HL-60 (cell line): Measurements from ENCODE around the gene PPA1.

Experiments used
- DNase-seq, 2 experiments: peaks; one replicate each; pipeline ENCODE4 v3.0.0-alpha.2; 2010 to 2020; ENCODE audit warnings: low read depth in 1 of 2, low spot score in 1 of 2
- H3K27ac ChIP-seq: fragments of 250-450 bp; sonication (Bioruptor Pico); replicated peaks from 2 replicates; pipeline ENCODE4 v1.5.1; 2020; ENCODE audit warnings: mild to moderate bottlenecking, moderate library complexity
- H3K27me3 ChIP-seq: fragments of 250-450 bp; sonication (Bioruptor Pico); 2 replicates; pipeline ENCODE4 v1.5.1; 2021; ENCODE audit warnings: mild to moderate bottlenecking, moderate library complexity; ENCODE audit not compliant: insufficient read depth, poor library complexity, severe bottlenecking
- H3K4me3 ChIP-seq: replicated peaks from 2 replicates; pipeline ENCODE4 v1.5.1; 2011; ENCODE audit warnings: mild to moderate bottlenecking, control low read depth, low read length; ENCODE audit not compliant: insufficient read depth
- GABPA ChIP-seq: IDR thresholded peaks from 2 replicates; pipeline ENCODE4 v1.6.1; 2012; ENCODE audit warnings: low read depth
- POLR2AphosphoS5 ChIP-seq: IDR thresholded peaks from 2 replicates; pipeline ENCODE4 v1.6.1; 2012; ENCODE audit warnings: low read depth
- SPI1 ChIP-seq: IDR thresholded peaks from 2 replicates; pipeline ENCODE4 v1.6.1; 2012; ENCODE audit warnings: low read depth, mild to moderate bottlenecking, borderline replicate concordance
- TF ChIP-seq, protein P1 (sequence below): IDR thresholded peaks from one replicate; pipeline ENCODE4 v1.5.1; 2011; ENCODE audit warnings: low read length, control low read depth, inconsistent platforms; ENCODE audit not compliant: insufficient read depth
- TF ChIP-seq, protein P2 (sequence below): IDR thresholded peaks from 2 replicates; pipeline ENCODE4 v1.6.1; 2012; ENCODE audit warnings: low read depth; ENCODE audit not compliant: insufficient replicate concordance

PPA1 gene

DNA sequence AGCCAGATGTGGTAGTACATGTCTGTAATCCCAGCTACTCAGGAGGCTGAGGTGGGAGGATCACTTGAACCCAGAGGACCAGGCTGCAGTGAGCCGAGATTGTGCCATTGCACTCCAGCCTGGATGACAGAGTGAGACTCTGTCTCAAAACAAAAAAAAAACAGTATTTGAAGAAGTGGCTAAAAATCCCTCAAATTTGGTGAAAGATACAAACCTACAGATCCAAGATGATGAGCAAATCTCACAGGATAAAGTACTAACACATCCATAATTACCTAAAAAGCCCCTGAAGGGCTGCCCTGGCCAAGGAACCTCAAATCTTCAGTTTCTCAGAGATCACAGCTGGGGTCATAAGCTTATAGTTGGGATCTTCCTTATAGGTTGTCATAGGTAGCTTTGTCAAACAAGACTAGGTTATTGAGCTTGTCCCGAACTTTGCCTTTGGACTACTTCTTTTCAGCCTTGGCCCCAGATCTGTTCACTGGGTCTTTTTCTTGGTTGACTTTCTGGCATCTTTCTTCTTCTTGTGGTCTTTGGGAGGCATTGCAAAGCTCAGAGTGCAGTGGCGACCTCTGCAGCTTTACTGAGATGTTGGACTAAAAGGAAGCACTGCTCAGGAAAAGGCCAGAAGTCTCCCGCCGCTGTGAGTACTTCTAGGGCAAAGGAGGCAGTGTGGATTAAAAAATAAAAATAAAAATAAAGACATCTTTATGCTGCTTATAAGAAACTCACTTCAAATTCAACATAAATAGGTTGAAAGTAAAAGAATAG lies 34.3 kb downstream of the PPA1 start:
- Histone ChIP-seq H3K4me3 (no peak overlapping the region), H3K27me3 (no peaks in the 10 kb centered on the region)
- TF ChIP-seq, protein P1, sequence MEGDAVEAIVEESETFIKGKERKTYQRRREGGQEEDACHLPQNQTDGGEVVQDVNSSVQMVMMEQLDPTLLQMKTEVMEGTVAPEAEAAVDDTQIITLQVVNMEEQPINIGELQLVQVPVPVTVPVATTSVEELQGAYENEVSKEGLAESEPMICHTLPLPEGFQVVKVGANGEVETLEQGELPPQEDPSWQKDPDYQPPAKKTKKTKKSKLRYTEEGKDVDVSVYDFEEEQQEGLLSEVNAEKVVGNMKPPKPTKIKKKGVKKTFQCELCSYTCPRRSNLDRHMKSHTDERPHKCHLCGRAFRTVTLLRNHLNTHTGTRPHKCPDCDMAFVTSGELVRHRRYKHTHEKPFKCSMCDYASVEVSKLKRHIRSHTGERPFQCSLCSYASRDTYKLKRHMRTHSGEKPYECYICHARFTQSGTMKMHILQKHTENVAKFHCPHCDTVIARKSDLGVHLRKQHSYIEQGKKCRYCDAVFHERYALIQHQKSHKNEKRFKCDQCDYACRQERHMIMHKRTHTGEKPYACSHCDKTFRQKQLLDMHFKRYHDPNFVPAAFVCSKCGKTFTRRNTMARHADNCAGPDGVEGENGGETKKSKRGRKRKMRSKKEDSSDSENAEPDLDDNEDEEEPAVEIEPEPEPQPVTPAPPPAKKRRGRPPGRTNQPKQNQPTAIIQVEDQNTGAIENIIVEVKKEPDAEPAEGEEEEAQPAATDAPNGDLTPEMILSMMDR: no peak
- no peak for TF ChIP-seq SPI1
- TF ChIP-seq, protein P2, sequence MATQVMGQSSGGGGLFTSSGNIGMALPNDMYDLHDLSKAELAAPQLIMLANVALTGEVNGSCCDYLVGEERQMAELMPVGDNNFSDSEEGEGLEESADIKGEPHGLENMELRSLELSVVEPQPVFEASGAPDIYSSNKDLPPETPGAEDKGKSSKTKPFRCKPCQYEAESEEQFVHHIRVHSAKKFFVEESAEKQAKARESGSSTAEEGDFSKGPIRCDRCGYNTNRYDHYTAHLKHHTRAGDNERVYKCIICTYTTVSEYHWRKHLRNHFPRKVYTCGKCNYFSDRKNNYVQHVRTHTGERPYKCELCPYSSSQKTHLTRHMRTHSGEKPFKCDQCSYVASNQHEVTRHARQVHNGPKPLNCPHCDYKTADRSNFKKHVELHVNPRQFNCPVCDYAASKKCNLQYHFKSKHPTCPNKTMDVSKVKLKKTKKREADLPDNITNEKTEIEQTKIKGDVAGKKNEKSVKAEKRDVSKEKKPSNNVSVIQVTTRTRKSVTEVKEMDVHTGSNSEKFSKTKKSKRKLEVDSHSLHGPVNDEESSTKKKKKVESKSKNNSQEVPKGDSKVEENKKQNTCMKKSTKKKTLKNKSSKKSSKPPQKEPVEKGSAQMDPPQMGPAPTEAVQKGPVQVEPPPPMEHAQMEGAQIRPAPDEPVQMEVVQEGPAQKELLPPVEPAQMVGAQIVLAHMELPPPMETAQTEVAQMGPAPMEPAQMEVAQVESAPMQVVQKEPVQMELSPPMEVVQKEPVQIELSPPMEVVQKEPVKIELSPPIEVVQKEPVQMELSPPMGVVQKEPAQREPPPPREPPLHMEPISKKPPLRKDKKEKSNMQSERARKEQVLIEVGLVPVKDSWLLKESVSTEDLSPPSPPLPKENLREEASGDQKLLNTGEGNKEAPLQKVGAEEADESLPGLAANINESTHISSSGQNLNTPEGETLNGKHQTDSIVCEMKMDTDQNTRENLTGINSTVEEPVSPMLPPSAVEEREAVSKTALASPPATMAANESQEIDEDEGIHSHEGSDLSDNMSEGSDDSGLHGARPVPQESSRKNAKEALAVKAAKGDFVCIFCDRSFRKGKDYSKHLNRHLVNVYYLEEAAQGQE: no peak

DNA sequence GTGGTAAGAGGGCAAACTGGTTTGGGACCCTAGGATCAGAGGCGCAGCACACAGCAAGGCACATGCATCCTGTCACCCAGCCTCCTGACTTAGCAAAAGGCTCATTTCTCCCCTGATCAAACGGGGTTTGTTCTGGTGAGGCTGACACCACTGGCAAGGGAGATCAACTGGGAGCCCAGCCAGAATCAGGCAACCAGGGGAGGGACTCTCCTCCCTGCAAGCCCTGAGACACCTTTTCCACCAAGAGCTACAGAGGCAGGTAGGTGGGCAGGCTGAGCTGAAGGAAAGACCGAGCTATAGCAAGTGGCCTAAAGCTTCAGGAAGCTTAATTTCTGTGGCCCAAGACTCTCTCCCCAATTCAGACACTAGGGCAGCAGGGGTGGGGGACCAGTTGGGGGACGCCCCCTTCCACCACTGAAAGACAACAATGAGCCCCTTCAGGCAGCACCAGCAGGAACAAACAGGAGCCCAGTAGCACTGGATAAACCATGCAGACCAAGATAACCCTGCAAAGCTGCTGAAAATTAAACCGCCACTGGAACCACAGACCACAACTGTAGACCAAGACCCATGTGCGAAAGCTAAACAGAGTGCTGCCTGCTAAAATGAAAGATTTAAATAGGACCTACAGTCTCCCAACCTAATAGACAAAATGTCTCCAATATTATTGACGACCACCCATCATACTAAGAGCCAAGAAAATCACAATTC lies 35.8 kb downstream of the PPA1 start:
- Histone ChIP-seq H3K27ac (no peak overlapping the region), H3K4me3 (no peak overlapping the region), H3K27me3 (no peaks in the 10 kb centered on the region)
- TF ChIP-seq GABPA (no peak), POLR2AphosphoS5 (0 out of 2 replicates have a peak, but pooled peaks have one; percentile 18)
- peak in 1 of 2 experiments; percentile 78 for DNase-seq

More for the DNA sequence above, 34.3 kb downstream of the PPA1 start:
- no peak for DNase-seq
- H3K27ac ChIP-seq: no peak overlapping the region

- Histone ChIP-seq H3K4me3 (no peak overlapping the region), H3K27ac (no peak overlapping the region), H3K27me3 (no peaks in the 10 kb centered on the region)
- no peak for TF ChIP-seq POLR2AphosphoS5
- TF ChIP-seq SPI1: no peak
- TF ChIP-seq GABPA: no peak
- TF ChIP-seq, protein P1: no peak
- TF ChIP-seq, protein P2: no peak
- no peak for DNase-seq
These were observed 39.8 kb downstream of the PPA1 start for GRCh38 chr10:70193391-70193844.

GRCh38 chr10:70192326-70192968 lies 40.8 kb downstream of the PPA1 start:
- TF ChIP-seq, protein P2: no peak
- TF ChIP-seq SPI1: no peak
- TF ChIP-seq GABPA: no peak
- TF ChIP-seq, protein P1: no peak
- TF ChIP-seq POLR2AphosphoS5: no peak
- H3K27ac ChIP-seq: no peak overlapping the region
- no peaks in the 10 kb centered on the region for H3K27me3 ChIP-seq
- DNase-seq: no peak
- H3K4me3 ChIP-seq: no peak overlapping the region
